Activated CD4-positive, alpha-beta T cell treated with anti-CD3 and anti-CD28 coated beads, Interleukin-2, amount 10 ng/mL, durations not matched to agents 24 days and 14 days (primary cell): Measurements from ENCODE around the gene ZNF764. TPM values are rescaled to one million over a fixed set of nuclear protein-coding genes. Genes with fewer than 3 reads are reported as not detected.

ENCODE experiments used
- DNase-seq: peaks from one replicate; pipeline ENCODE4 v3.0.0; 2022
- H3K27ac Mint-ChIP-seq: one replicate; pipeline ENCODE4 v1.8.0; 2022; ENCODE audit warnings: mild to moderate bottlenecking, mixed read lengths
- H3K27me3 Mint-ChIP-seq: one replicate; pipeline ENCODE4 v1.8.0; 2022; ENCODE audit warnings: mixed read lengths
- H3K36me3 Mint-ChIP-seq: one replicate; pipeline ENCODE4 v1.8.0; 2022; ENCODE audit warnings: low read depth, mild to moderate bottlenecking, mixed read lengths
- H3K4me1 Mint-ChIP-seq: one replicate; pipeline ENCODE4 v1.8.0; 2021; ENCODE audit warnings: mixed read lengths
- H3K4me3 Mint-ChIP-seq: one replicate; pipeline ENCODE4 v1.8.0; 2022; ENCODE audit warnings: mild to moderate bottlenecking, moderate library complexity, mixed read lengths
- H3K9me3 Mint-ChIP-seq: one replicate; pipeline ENCODE4 v1.8.0; 2021; ENCODE audit warnings: mixed read lengths
- intact Hi-C: fragments of 100-400 bp; cut with micrococcal nuclease; formaldehyde crosslinking; loops from one replicate; pipeline ENCODE4 v1.15.1; 2023
- total RNA-seq: library from RNA; stranded (reverse); gene quantifications from 2 replicates; pipeline ENCODE4 v1.2.3, GENCODE V29; 2022

ZNF764 gene
- total RNA-seq, 1 donor from 2014 or later, result 14.9 TPM

DNA sequence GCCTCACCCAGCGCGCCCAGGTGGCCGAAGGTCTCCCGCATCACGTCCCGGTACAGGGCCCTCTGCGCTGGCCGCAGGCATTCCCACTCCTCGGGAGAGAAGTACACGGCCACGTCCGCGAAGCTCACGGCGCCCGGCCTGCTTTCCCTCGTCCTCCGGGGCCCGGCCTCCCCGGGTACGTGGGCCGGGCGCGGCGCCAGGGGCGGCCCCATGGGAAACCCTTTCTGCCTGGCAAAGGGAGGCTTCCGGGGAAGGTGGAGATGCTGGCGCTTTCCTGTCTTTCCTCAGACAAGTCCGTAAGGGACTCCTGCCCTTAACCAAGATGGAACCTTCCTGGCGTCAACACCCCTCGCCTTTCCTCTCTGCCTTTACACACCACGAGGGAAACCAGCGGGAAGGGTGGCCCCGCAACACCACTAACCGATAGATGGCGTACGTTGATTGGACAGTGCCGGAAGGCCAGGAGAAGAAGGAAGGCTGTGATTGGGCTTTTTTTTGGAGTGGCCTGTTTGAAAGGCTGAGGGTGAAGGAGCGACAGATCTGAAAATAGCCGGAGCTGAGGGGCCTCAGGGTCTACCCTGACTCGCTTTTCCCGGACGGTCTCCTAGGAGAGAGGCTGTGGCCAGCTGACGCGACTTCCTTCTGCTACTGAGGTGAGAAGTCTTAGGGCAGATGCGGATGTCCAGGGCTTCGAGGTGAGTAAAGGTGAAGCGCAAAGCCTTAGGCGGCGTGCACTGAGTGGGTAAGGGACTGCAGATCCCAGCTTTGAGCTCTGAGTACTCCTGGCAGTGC is 27.4 kb upstream of the ZNF764 start, which contains the start of gene ZNF785:
ZNF785 (minus strand) TSS at position 298 of the 792 bp plus-strand sequence; CDS start at position 212, 86 bp downstream.
- H3K27ac Mint-ChIP-seq, result peak within 1 kb of the TSS; percentile 91
- H3K27me3 Mint-ChIP-seq, result no peaks in the 10 kb centered on the region
- peak within 1 kb of the TSS; percentile 90 for H3K4me3 Mint-ChIP-seq
- H3K4me1 Mint-ChIP-seq, result peaks cover 25% of the 10 kb centered on the region
- peak; percentile 98 for DNase-seq
- intact Hi-C loops, result loop anchor here (1.0 to 2.0 kb wide), 6 partner anchors 13 to 155 kb away; partner anchors contain the start of genes DCTPP1, PRR14 and ZNF764
- H3K36me3 Mint-ChIP-seq, result peaks cover 33% of the 10 kb centered on the region
- no peaks in the 10 kb centered on the region for H3K9me3 Mint-ChIP-seq

DNA sequence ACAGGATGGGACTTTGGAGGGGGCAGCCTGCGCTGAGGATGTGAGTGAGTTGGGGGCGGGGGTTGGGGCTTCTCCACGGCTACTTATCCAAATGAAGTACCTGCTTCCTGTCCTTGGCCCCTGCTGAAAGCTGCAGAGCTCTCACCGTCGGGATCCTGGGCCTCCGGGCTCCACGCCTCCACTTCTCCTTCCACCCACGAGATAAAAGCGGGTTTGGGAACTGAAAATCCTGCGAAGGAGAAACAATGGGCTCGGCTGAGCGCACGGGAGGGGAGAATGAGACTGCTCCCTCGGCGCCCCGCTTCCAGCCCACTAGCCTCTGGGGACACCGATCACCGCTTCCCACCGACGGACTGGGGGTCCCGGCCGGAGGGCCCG is 26.8 kb upstream of the ZNF764 start:
- no peaks in the 10 kb centered on the region for H3K9me3 Mint-ChIP-seq
- DNase-seq, result no peak
- H3K4me1 Mint-ChIP-seq, result peaks cover 25% of the 10 kb centered on the region
- H3K27ac Mint-ChIP-seq, result peak overlapping the region; percentile 91
- no peaks in the 10 kb centered on the region for H3K27me3 Mint-ChIP-seq
- peak overlapping the region; percentile 90 for H3K4me3 Mint-ChIP-seq
- peaks cover 33% of the 10 kb centered on the region for H3K36me3 Mint-ChIP-seq
- intact Hi-C loops, result loop anchor here (1.0 to 2.0 kb wide), 6 partner anchors 13 to 155 kb away; partner anchors contain the start of genes DCTPP1, PRR14 and ZNF764

DNA sequence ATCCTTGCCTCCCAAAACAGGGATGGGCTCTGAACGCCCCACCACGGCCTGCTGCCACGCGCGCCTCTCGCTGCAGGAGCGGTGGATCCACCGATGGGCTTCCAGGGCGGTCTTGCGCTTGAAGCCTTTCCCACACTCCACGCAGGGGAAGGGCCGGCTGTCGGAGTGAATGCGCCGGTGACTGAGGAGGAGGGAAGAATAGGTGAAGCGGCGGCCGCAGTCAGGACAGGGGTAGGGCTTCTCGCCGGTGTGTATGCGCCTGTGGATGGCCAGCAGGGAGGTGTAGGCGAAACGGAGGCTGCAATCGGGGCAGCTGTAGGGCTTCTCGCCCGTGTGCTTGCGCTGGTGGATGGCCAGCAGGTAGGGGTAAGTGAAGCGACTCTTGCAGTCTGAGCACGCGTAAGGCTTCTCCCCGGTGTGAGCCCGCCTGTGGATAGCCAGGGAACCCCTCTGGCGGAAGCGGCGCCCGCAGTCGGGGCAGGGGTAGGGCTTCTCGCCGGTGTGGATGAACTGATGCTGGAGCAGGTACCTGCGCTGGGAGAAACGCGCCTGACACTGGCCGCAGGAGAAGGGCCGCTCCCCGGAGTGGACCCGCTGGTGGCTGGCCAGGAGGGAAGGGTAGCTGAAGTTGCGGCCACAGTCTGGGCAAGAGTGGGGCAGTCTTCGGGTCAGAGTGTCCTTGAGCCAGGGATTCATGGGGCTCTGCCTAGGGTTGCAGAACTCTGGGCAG is 24.6 kb upstream of the ZNF764 start:
- Mint-ChIP-seq H3K9me3 (no peaks in the 10 kb centered on the region), H3K27ac (no peak overlapping the region), H3K4me3 (peak overlapping the region; percentile 10), H3K4me1 (peaks cover 22% of the 10 kb centered on the region), H3K27me3 (no peaks in the 10 kb centered on the region), H3K36me3 (peaks cover 38% of the 10 kb centered on the region)
- intact Hi-C loops, result no loop called here
- DNase-seq, result no peak

DNA sequence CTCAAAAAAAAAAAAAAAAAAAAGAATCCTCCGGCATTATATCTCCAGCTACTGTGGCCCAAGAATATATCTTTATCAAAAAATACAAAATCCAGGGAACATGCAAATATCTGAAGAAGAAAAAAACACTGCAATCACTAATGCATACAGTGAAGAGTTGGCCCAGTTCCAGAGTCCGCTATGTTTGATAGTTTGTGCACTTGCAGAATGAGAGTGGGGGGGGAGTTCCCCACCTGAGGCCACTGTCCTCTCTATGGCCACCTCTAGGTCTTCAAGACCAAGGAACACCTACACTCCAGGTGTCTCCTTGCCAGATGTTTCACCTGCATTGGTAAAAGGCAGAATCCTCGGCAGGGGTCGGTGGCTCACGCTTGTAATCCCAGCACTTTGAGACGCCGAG is 23.3 kb upstream of the ZNF764 start:
- no peaks in the 10 kb centered on the region for H3K27me3 Mint-ChIP-seq
- intact Hi-C loops, result no loop called here
- H3K4me1 Mint-ChIP-seq, result peaks cover 12% of the 10 kb centered on the region
- H3K4me3 Mint-ChIP-seq, result no peak overlapping the region
- H3K27ac Mint-ChIP-seq, result no peak overlapping the region
- no peaks in the 10 kb centered on the region for H3K9me3 Mint-ChIP-seq
- H3K36me3 Mint-ChIP-seq, result peaks cover 35% of the 10 kb centered on the region
- DNase-seq, result no peak

DNA sequence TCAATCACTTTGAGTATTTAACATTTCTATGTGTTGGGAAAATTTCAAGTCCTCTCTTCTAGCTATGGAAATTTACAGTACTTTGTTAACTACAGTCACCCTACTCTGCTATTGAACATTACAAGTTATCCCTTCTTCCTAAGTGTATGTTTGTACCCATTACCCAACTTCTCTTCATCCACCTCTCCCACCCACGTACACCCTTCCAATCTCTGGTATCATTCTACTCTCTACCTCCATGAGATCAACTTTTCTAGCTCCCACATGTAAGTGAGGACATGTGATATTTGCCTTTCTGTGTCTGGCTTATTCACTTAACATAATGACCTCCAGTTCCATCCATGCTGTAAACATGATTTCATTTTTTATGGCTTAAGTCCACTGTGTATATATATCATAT is 16.5 kb upstream of the ZNF764 start:
- peaks cover 33% of the 10 kb centered on the region for H3K4me1 Mint-ChIP-seq
- H3K27me3 Mint-ChIP-seq, result no peaks in the 10 kb centered on the region
- peaks cover 21% of the 10 kb centered on the region for H3K36me3 Mint-ChIP-seq
- intact Hi-C loops, result no loop called here
- no peak for DNase-seq
- H3K9me3 Mint-ChIP-seq, result no peaks in the 10 kb centered on the region
- H3K4me3 Mint-ChIP-seq, result peak overlapping the region; percentile 16
- peak overlapping the region; percentile 81 for H3K27ac Mint-ChIP-seq

DNA sequence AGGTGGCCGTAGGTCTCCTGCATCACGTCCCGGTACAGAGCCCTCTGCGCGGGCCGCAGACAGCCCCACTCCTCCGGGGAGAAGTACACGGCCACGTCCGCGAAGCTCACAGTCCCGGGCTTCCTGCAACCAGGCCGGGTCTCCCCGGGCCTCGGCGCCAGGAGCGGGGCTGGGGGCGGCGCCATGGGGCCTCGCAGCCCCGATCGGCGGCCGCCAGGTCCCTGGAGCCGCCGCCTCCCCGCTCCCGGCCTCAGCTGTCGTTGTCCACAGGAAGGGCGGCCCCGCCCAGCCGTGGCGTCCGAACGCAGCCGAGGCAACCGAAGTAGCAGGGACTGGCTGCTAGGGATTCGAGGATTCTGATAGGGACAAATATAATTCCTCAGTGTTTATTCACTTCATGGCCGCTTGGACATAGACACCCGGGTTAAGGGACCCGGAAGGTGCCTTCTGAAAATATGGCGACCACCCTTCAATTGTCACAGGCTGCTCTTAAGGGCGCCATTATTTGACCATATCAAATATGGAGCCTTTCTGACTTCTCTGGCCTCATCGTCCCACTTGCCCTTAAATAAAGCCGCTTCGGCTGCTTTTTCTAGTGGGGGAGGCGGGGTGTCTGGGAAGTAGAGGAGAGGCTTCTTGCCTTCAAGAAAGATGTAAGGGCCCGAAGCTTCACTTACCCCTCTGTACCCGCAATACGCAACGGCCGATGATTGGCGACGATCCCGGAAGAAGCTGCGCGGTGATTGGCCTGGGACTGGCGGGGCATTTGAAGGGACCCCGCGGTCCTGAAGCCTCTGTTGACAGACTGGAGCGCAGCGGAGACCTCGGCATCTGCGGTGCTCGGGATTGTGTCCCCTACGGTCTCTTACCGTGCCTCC is 13.5 kb upstream of the ZNF764 start, which contains the start of gene ZNF688:
ZNF688 (minus strand) TSS at position 270 of the 878 bp plus-strand sequence; CDS start at position 185, 85 bp downstream.
- intact Hi-C loops, result loop anchor here (1.0 kb wide), 3 partner anchors 13 to 36 kb away; partner anchors contain the start of genes ZNF764 and ZNF785
- H3K9me3 Mint-ChIP-seq, result no peaks in the 10 kb centered on the region
- peak within 1 kb of the TSS; percentile 97 for H3K4me3 Mint-ChIP-seq
- no peaks in the 10 kb centered on the region for H3K27me3 Mint-ChIP-seq
- H3K27ac Mint-ChIP-seq, result peak within 1 kb of the TSS; percentile 91
- peaks cover 52% of the 10 kb centered on the region for H3K4me1 Mint-ChIP-seq
- peaks cover 8% of the 10 kb centered on the region for H3K36me3 Mint-ChIP-seq
- DNase-seq, result peak; percentile 98

- intact Hi-C loops, result loop anchor here (1.0 kb wide), 2 partner anchors 13 to 36 kb away; partner anchors contain the start of gene ZNF764
- Mint-ChIP-seq H3K4me3 (peak overlapping the region; percentile 97), H3K36me3 (peaks cover 8% of the 10 kb centered on the region), H3K27ac (peak overlapping the region; percentile 91), H3K9me3 (no peaks in the 10 kb centered on the region), H3K27me3 (no peaks in the 10 kb centered on the region), H3K4me1 (peaks cover 56% of the 10 kb centered on the region)
- DNase-seq, result peak; percentile 67
Observed at GRCh38 chr16:30570636-30571444, 12.7 kb upstream of the ZNF764 start.

- H3K36me3 Mint-ChIP-seq, result peaks cover 7% of the 10 kb centered on the region
- peak overlapping the region; percentile 97 for H3K4me3 Mint-ChIP-seq
- no peaks in the 10 kb centered on the region for H3K9me3 Mint-ChIP-seq
- H3K27ac Mint-ChIP-seq, result peak overlapping the region; percentile 45
- H3K4me1 Mint-ChIP-seq, result peaks cover 51% of the 10 kb centered on the region
- intact Hi-C loops, result loop anchor here (2.0 to 5.0 kb wide), 2 partner anchors 43 to 98 kb away; partner anchors contain the start of genes ITGAL and ZNF768
- no peaks in the 10 kb centered on the region for H3K27me3 Mint-ChIP-seq
- DNase-seq, result no peak
Observed at GRCh38 chr16:30569746-30570635, 11.8 kb upstream of the ZNF764 start.

DNA sequence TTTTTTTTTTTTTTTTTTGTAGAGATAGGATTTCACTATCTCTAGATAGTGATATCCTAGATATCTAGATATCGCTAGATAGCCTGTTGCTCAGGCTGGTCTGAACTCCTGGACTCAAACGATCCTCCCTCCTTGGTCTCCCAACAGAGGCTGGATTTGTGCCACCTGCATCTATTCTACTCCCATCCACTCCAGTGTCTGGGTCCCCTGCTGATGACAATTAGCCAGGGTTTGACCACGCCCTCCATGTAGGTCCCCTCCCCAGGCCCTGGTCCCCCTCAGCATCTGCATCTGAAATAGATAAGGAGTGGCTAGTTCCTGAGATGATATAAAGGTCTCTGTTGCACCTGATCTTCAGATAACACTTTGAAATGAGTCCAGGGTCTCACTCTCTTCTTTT is 11.1 kb upstream of the ZNF764 start:
- no peaks in the 10 kb centered on the region for H3K9me3 Mint-ChIP-seq
- peaks cover 46% of the 10 kb centered on the region for H3K4me1 Mint-ChIP-seq
- DNase-seq, result no peak
- H3K4me3 Mint-ChIP-seq, result no peak overlapping the region
- H3K36me3 Mint-ChIP-seq, result peaks cover 3% of the 10 kb centered on the region
- peak overlapping the region; percentile 79 for H3K27ac Mint-ChIP-seq
- intact Hi-C loops, result loop anchor here (2.0 to 5.0 kb wide), 2 partner anchors 42 to 97 kb away; partner anchors contain the start of genes ITGAL and ZNF768
- no peaks in the 10 kb centered on the region for H3K27me3 Mint-ChIP-seq

- intact Hi-C loops, result loop anchor here (2.0 to 5.0 kb wide), 2 partner anchors 41 to 96 kb away; partner anchors contain the start of genes ITGAL and ZNF768
- peaks cover 3% of the 10 kb centered on the region for H3K36me3 Mint-ChIP-seq
- H3K27ac Mint-ChIP-seq, result peak overlapping the region; percentile 98
- H3K4me1 Mint-ChIP-seq, result peaks cover 42% of the 10 kb centered on the region
- DNase-seq, result peak; percentile 90
- no peaks in the 10 kb centered on the region for H3K9me3 Mint-ChIP-seq
- peak overlapping the region; percentile 80 for H3K4me3 Mint-ChIP-seq
- no peaks in the 10 kb centered on the region for H3K27me3 Mint-ChIP-seq
Observed at GRCh38 chr16:30567991-30568638, 9.9 kb upstream of the ZNF764 start.
